ENCODE results near the gene MAEA.

Gene MAEA

DNA sequence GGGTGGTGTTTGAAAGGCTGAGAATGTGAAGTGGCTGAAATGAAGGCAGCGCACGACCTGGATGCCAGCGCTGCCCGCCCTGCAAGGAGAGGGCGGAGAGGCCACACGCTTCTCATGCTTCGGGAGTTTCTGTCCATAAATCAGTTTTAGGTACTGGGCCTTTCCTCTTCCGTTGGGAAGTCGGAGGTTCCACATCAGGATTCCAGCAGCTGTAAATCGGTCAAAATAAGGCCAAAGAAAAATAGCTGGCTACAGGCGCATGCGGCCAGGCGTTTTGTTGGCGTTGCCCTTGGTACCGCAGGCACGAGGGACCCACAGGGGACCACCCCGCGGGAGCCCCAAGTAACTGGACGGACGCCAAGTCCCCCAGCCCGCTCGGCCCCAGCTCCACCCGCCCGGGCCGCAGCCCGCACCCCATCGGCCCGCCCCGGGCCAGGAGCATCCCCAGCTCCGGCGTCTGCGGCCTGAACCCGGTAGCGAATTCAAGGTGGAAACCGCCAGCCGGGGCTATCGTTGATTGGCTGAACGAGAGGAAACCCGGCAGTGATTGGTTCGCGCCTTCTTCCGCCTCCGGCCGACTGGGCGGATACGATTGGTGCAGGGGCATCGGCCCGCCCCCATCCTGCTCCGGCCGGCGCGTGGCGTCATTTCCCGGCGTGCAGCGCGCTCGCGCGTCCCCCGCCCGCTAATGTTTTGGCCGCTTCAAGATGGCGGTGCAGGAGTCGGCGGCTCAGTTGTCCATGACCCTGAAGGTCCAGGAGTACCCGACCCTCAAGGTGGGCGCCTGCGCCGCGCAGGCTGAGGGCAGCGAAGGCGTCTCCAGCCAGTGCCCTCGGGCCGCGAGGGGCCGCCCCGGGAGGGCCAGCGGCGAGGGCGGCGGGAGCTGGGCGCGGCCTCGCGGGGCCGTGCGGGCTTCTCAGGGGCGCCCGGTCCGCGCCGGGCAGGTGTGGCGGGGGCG, at the start of gene MAEA:
Gene MAEA, plus strand, starts transcription at position 685 of the 958 bp plus-strand sequence. Its CDS starts 23 bp downstream, at position 708.
- DNase-seq (ENCODE audit: low spot score) = peak; percentile 91

DNA sequence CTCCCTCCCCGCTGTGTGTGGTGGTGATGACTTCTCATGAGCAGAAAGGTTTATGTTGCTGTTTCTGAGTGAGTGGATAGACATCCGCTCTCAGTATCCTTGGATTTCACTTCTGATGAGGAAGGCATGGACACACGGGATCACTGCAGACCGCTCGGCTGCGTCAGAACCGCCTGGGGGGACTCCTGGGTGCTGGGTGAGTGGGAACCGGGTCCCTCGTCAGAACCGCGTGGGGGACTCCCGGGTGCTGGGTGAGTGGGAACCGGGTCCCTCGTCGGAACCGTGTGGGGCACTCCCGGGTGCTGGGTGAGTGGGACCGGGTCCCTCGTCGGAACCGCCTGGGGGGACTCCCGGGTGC, 49.8 kb upstream of the MAEA start:
- DNase-seq (ENCODE audit: low spot score) = no peak

DNA sequence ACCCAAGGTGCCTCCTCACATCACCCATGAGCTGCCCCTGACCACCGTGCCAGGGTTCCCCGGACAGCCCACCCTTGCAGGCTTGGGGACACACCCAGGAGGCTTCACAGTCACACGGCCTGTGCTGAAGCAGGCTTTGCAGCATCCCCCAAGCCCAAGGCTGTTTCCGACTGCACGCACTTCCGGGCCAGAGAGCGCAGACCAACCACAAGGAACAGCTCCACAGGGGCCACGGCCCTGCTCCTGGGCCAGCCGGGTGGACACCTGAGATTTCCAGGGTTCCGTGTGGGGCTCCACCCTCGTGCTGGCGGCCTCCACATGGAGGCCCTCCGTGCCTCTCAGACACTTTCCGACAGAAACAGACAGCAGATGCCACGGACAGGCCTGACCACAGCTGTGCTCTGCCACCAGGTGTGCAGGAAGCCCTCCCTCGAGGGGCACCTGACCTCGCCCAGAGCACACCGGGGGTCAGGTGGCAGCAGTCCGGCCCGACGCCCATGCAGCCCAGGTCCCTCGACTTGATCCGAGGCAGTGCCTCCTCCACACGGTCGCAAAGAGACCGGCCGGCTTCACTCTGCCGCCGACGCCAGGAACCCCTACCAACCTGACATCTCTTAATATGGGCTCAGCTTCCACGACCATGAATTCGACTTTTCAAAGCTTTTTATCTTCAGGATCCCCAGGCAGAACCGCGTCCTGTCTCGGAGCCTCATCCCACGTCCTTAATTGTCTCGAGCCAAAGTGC, 48.8 kb upstream of the MAEA start:
- DNase-seq (ENCODE audit: low spot score) = no peak

DNA sequence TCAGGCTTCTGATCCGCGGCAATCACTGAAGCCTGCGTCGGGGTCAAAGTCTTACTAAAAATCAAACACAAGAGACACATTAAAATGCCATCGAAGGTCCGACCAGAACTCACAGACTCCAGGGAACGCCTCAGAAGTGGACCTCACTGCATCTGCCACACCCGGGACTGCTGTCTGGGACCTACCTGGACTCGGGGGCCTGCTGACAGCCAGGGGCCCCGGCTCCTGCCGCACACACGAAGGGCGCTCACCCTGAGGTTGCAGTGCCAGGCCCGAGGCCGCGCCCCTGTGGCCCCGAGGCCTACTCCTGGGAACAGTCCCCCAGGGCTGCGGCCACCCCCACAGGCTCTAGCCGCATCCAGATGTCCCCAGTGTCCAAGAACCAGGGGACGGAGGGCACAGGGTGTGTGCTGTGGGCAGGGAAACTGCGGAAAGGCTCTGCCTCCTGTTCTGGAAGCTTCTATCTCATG, 48.2 kb upstream of the MAEA start:
- no peak for DNase-seq (ENCODE audit: low spot score)

DNA sequence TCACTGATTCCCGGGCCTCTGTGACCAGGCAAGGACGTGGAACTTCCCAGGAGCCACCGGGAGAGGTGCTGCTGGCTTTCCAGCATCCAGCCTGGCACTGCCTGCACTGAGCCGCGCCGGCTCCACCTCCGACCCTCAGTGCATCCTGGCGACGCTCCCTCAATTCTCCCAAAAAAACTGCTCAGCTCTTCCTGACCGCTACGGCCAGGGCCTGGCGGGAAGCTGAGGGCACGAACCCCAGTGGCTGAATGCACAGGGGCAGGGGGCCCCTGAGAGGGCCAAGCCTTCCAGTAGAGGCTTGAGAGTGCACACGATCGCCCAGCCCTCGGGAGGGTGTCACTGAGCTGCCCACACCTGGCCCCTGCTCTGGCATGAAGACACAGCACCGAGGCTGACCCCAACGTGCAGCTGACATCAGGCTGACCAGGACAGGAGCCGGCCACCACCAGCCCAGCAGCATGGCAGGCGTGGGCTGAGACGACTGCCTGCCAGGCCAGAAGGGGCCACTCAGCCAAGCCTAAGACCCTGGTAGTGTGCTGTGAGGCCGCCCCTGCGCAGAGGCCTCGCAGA, 47.7 kb upstream of the MAEA start:
- DNase-seq (ENCODE audit: low spot score) = no peak

DNA sequence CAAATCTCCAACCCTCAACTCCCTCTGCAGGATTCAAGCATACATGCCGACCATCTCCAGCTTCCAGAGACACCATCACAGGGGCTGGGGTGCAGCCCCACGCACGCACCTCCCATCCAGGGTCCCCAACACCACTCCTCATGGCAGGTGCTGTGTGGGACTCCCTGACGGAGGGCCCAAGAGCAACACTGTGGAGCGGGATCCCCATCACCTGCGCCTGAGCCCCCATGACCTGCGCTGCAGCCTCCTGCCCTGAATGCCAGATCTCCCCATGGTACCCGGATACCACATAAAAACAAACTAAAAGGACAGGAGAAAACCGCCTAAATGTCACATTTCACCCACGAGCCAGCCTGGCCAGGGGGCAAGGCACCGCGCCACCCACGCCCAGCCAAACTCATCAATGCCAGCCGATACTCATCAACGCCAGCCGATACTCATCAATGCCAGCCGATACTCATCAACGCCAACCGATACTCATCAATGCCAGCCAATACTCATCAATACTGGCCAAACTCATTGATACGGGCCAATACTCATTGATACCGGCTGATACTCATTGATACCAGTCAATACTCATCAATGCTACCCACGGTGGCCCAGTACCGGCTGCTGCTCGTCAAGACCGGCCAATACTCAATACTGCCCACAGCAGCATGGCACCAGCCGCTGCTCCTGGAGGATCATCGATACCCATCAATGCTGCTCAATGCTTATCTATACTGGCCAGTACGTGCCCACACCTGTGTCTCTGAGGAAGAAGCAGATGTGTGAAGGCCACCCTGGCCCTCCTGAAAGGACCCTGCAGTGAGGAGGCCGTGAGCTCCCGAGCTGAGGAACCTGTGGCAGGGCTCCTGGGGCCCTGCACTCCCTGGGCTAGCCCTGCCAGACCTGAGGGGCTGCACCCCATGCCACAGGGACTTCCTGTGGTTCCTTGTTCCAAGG, 46.9 kb upstream of the MAEA start:
- no peak for DNase-seq (ENCODE audit: low spot score)

DNA sequence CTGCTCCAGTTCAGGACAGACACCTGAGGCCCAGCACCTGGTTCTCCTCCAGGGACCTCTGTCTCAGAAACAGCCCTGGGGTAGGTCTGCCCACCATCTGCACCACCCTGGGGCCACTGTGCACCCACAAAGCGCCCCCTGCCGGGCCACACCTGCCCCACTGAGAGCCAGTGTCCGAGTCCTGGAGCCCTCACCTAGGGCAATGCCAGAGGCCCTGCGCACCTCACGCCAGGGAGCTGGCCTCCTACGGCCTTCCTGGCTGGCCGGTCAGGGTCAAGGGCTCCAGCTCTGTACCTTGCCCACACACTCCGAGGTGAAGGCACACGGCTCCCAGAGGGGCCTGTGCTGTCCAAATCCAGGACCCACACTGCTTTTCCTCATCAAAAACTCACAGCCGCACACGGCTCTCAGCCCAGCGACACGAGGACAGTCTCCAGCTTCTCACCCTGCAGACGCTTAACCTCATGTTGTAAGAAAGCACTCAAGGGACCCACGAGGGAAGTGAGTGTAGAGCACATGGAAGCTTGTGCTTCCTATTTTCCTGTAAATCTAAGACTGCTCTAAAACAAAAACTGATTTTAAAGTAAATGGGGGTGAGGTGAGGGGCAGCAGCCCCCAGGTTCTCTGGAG, 46.1 kb upstream of the MAEA start:
- DNase-seq (ENCODE audit: low spot score) = no peak

DNA sequence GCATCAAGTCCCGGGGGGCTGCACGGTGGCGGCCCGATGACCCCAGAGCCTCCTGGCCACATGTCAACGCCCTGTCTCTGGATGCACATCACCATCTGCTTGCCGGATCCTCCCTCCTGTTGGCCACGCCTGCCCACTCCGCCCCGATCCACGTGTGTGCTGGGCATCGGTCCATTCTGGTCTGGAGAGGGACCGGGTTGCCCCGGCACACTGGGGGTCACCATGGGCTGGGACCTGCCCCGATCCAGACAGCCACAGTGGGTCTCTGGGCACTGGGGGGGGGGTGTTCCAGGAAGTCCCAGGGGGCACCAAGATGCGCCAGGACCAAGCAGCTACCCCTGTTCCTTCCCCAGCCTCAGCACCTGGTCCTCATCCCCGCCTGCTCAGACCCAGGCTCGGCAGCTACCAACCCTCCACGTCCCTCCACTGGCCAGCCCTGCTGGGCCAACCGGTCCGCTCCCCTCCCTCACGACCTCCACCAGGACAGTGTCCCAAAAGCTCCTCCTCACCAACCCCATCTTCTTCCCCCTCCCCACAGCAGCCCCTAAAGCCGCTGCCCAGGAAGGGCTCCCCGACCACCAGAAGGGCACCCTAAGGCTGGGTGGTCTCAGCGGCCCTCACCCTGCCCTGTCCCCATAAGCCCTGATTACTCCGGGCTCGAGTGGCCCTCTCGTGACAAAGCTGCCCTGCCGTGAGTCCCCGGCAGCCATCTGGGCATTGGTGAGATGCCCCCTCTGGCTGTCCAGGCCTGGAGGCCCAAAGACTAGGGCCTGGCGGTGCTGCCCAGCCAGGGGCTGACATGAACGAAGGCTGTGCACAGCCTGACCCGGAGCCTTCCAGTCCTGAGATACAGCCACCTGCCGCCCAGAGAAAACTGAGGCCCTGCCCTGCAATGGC, 45.4 kb upstream of the MAEA start:
- no peak for DNase-seq (ENCODE audit: low spot score)

DNA sequence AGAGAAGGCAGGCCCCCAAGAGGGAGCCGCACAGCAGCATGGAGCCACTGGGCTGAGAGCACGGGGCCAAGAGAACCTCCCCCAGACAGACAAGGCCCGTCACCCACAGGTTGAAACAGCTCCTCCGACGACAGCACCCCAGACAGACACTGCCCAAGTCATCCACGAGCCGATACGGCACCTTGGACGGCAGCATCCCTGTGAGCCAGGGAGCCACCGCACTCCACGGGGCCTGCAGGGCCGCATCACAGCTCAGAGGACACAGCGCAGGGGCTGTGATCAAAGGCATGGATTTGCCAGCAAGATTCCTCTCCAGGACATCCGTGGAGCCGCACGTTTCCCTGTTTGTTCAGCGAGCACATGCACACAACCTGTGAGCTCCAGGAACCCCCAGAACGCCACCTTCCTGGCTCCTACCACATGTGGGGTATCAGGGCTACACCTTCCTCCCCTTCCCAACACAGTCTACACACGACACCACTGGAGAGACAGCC, 44.7 kb upstream of the MAEA start:
- DNase-seq (ENCODE audit: low spot score) = no peak

DNA sequence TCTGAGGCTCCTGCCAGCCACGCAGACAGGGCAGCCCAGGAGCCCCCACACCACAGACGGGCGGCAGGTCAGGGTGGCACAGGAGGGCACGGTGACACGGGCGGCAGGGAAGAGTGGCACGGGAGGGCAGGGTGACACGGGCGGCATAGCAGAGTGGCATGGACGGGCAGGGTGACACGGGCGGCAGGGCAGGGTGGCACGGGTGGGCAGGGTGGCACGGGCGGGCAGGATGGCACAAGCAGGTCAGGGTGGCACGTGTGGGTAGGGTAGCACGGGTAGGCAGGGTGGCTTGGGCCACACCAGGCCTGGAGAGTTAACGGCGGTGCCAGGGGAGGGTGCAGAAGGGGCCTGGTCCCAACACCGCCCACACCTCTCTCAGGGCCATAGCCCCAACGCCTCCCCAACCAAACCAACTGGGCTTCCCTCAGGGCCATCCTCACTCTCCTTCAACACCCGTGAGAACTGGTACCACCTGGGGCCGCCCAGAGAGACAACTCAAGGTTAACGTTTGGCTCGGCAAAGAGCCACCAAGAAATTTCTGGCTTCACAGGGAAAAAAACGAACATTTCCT, 44.1 kb upstream of the MAEA start:
- DNase-seq (ENCODE audit: low spot score) = no peak

DNA sequence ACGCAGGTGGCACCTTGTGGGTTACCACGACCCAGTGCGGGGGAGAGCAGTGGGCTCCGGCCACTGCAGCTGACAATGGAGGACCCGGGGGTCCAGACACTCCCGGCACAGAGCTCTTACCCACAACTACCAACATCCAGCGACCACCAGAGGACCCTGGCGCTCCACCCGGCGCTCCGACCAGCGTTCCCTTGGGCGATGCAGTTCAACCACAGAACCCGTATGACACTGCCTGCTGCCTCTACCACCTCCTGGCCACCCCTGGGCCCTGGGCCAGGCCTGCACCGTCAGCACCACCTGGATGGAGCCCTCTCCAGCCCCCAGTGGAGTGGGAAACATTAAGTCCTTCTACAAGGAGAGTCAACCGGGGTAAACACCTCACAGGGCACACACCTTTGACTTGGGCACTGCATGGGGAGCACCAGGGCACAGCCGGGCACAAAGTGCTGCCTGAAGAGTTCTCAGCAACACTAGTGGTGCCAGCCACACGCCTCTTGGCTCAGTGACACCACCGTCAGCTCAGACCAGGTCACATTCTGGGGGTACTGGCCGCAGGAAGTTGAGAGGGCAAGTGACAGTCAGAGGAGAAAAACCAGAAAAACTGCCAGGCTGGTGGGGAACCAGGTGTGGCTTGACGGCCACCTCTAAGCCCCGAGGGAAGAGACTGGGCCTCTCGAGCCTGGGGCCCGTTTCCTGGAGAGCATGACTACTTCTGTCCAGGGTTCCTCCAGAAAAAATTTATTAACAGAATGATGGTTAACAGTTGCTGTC, 43.4 kb upstream of the MAEA start:
- no peak for DNase-seq (ENCODE audit: low spot score)

DNA sequence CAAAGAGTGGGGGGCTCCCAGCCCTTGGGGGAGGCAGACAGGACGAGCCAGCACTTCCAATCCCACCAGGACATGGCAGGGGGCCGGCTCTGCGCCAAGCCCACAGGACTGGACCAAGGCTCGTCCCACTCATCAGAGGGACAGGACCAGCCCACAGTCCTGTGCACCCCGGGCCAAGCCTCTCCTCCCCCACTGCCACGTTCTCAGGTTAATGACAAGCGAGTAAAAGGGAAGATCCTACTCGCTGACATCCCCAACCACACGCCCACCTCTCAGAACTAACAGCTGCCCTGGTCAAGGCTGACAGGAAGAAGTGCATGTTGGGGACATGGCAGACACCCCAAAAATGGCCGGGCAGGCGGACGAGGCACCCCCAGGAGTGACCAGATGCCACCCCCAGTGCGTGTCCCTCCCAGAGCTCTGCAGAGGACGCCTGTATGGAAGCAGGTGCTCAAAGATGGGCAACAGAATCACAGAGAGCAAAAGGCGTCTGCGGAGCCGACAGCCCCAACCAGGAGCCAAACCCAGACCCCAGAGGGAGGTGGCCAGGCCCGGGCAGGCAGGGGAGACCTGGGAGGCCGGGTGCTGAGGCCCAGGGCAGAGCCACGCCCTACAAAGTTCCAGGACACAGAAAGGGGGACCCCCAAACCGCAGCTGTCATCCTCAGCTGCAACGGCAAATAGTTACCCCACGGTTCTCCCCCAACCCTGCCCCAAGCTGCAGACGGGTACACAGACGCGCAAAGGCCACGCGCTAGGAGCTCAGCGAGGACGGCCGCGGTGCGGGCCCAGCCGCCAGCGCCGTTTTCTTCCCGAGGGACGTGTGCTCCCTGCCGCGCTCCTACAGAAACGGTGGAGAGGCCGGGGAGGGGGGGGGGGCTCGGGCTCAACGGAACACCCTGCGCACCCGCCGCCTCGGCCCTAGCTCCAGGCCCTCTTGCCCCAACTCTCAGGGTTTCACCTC, 42.5 kb upstream of the MAEA start:
- DNase-seq (ENCODE audit: low spot score) = no peak

DNA sequence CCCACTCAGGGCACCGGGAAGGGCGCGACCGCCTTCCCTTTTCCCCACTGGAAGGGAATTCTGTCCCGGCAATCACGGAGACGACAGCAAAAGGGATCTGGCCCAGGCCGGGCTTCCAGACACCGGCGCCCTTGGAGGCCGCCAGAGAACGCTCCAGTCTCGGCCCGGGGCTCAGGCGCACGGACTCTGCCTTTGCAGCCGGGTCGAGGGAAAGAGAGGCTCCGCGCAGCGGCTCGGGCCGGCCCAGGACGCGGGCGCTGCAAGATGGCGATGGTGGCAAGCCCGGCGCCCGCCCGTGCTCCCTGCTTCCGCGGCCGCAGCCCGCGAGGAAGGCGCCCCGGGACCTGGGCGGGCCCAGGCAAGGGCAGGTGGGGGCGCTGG, 41.8 kb upstream of the MAEA start:
- DNase-seq (ENCODE audit: low spot score) = no peak

DNA sequence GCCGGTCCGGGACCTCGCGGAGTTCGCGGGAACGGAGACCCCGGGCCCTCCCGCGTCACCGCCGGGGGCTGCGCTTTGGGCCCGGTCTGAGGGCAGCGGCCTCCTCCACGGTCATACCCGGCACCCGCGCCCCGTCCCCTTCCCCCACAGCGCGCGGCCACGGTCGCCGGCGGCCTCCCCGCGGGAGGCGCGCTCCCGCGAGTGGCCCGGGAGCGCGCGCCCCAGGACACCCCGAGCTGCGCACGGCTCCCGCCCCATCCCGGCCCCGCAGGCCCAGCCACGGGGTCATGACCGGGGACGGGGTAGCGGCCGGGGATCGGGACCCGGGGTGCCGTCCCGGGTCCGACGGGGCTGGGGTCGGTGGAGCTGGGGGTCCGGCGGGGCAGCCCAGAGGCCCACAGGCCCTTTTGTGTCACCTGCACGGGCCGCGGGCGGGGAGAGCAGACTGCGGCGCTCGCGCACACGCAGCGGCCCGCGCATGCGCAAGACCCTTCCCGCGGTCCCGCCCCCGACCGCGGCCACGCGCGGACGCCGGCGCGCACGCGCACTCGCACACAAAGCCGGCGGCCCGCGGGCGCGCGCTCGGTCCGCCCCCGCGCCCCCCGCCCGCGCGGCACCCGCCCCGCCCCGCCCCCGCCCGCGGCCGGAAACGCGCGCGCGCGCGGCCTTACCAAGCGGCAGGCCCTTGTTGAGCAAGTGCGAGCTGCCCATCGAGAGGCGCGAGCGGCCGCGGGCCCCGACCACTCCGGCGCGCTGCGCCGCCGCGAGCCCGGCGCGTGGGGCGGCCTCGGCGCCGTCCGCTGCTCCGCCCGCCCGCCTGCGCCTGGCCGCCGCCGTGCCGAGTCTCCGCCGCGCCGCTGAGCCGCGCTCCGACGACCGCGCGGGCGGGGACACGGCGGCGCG, 41.2 kb upstream of the MAEA start, which contains the start of gene CTBP1:
Gene CTBP1, minus strand, starts transcription at position 886 of the 903 bp plus-strand sequence. CDS start 7,799 bp downstream, outside the sequence.
- DNase-seq (ENCODE audit: low spot score) = peak; percentile 58

DNA sequence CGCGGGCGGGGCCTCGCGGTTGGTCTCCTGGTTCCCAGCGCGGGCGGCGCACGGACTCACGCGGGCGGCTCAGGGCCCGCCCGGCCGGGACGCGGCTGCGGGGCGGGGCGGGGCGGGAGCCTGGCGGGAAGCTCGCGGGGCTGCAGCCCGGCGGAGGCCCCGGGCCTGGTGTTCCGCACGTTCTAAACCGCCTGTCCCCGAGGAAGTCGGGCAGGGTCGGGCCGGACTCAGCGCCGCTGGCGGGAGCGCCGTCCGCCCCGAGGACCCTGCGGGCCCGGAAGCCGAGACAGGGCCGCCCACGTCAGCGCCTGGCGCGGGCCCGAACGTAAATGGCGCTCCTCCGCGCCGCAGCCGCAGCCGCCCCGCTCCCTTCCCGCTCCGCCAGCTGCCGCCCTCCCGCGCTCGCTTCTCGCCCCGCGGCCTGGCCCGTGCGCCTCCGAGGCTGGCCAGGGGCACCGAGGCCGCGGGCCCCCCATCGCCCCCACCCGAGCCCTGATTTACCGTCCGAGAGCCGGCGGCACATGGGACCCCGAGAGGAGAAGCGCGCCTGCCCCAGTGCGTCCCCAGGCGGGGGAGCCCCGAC, 40.5 kb upstream of the MAEA start:
- DNase-seq (ENCODE audit: low spot score) = peak; percentile 69

All from SW480 (cell line).